ENCODE results near the gene FAM168A.

DNA sequence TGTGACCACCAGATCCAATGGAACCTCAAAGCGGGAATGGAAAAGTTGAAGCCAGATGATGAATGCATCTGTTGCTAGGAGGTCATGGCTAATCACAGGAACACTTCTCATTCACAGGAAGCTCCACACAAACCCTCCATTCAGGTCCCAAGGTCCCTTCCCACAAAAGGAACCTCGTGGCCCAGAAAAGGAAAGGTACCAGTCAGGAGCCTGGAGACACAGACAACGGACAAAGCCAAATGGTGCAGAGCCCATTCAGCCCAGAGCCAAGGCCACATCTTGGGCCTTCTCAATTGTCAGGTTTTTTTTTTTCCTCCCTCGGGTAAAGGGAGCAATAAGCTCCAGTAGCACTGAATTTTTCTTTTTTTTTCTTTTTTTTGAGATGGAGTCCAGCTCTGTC is 87.0 kb downstream of the FAM168A start:
- no peak for TF ChIP-seq CTCF (IDR thresholded peaks at IDR 0.05; ENCODE audit: control extremely low read depth in 1 of 3, insufficient read depth in 1 of 3, low read depth in 1 of 3, low read length in 3 of 3)
- TF ChIP-seq NRF1 (IDR thresholded peaks at IDR 0.05; ENCODE audit: low read depth, low read length) = no peak
- no peak for TF ChIP-seq POLR2AphosphoS5 (IDR thresholded peaks at IDR 0.05; ENCODE audit: low read depth, low read length)
- no peak for TF ChIP-seq RXRA (IDR thresholded peaks at IDR 0.05; ENCODE audit: insufficient read depth, low read depth, low read length)
- no peak for TF ChIP-seq EP300 (IDR thresholded peaks at IDR 0.05; ENCODE audit: borderline replicate concordance in 1 of 2, low read depth in 2 of 2, low read length in 2 of 2)
- TF ChIP-seq, protein P1, sequence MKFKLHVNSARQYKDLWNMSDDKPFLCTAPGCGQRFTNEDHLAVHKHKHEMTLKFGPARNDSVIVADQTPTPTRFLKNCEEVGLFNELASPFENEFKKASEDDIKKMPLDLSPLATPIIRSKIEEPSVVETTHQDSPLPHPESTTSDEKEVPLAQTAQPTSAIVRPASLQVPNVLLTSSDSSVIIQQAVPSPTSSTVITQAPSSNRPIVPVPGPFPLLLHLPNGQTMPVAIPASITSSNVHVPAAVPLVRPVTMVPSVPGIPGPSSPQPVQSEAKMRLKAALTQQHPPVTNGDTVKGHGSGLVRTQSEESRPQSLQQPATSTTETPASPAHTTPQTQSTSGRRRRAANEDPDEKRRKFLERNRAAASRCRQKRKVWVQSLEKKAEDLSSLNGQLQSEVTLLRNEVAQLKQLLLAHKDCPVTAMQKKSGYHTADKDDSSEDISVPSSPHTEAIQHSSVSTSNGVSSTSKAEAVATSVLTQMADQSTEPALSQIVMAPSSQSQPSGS (IDR thresholded peaks at IDR 0.05; ENCODE audit: low read length) = no peak
- TF ChIP-seq TAF7 (optimal IDR thresholded peaks at IDR 0.05; ENCODE audit: borderline replicate concordance, low read depth, low read length) = no peak
- no peak for TF ChIP-seq GABPA (IDR thresholded peaks at IDR 0.05; ENCODE audit: borderline replicate concordance, insufficient read depth, low read length)
- no peak for TF ChIP-seq POLR2A (IDR thresholded peaks at IDR 0.05; ENCODE audit: control extremely low read depth in 1 of 2, low read depth in 2 of 2, low read length in 2 of 2)
- no peak for TF ChIP-seq EGR1 (IDR thresholded peaks at IDR 0.05; ENCODE audit: borderline replicate concordance, low read depth, low read length)
- TF ChIP-seq GTF2F1 (IDR thresholded peaks at IDR 0.05; ENCODE audit: borderline replicate concordance, low read depth, low read length) = no peak
- TF ChIP-seq, protein P2, sequence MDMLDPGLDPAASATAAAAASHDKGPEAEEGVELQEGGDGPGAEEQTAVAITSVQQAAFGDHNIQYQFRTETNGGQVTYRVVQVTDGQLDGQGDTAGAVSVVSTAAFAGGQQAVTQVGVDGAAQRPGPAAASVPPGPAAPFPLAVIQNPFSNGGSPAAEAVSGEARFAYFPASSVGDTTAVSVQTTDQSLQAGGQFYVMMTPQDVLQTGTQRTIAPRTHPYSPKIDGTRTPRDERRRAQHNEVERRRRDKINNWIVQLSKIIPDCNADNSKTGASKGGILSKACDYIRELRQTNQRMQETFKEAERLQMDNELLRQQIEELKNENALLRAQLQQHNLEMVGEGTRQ (IDR thresholded peaks at IDR 0.05; ENCODE audit: low read length) = no peak
- TF ChIP-seq SP2 (IDR thresholded peaks at IDR 0.05; ENCODE audit: low read length) = no peak

All from H1 (cell line).